B cell (primary cell): ENCODE results near the gene CDK6. TPM values are rescaled to one million over a fixed set of nuclear protein-coding genes. Genes with fewer than 3 reads are reported as not detected.

ENCODE experiments used
- ATAC-seq: fragments of 200-7000 bp; cut with Tn5 transposase; one replicate; pipeline ENCODE4 v1.10.0; 2021; ENCODE audit warnings: low read depth, mild to moderate bottlenecking, moderate number of reproducible peaks, moderate library complexity
- CTCF ChIA-PET: fragments of 350-600 bp; sonication (Branson Sonifier 250); formaldehyde crosslinking; loops from one replicate; lab custom pipeline; 2021; ENCODE audit warnings: antibody characterized with exemption, inconsistent platforms; lab: Charles Lee
- POLR2A ChIA-PET: fragments of 350-600 bp; sonication (Branson Sonifier 250); formaldehyde crosslinking; loops from one replicate; lab custom pipeline; 2021; ENCODE audit warnings: antibody characterized with exemption; lab: Charles Lee
- DNase-seq: peaks from one replicate; pipeline ENCODE4 v3.0.0; 2013
- H2AFZ ChIP-seq: 2 replicates; pipeline ENCODE4 v1.6.1; 2012; ENCODE audit warnings: mild to moderate bottlenecking, low read depth, low read length; ENCODE audit not compliant: insufficient read depth, poor library complexity, severe bottlenecking
- H3K27ac ChIP-seq, 2 donors: 1 replicate in 1 of 2; 2 replicates in 1 of 2; pipeline ENCODE4 v1.5.1; 2012 to 2013; ENCODE audit warnings: low read length in 2 of 2, mild to moderate bottlenecking in 2 of 2, moderate library complexity in 1 of 2
- H3K27me3 ChIP-seq, 4 experiments: fragments of 200-600 bp in 1 of 4; sonication (generic) in 1 of 4; replicated peaks in 1 of 4; 1 replicate in 2 of 4; 2 replicates in 2 of 4; pipeline versions ENCODE4 v1.6.1 to v1.7.0; 2013 to 2016; ENCODE audit warnings: low read length in 3 of 4, mild to moderate bottlenecking in 2 of 4, mixed read lengths in 1 of 4, moderate library complexity in 1 of 4; ENCODE audit not compliant: insufficient read depth in 4 of 4, control insufficient read depth in 3 of 4; ENCODE audit errors: control extremely low read depth in 1 of 4
- H3K36me3 ChIP-seq, 2 experiments: replicated peaks in 1 of 2; 1 replicate in 1 of 2; 2 replicates in 1 of 2; pipeline versions ENCODE4 v1.6.1 to v1.7.1; 2013; ENCODE audit warnings: low read length in 1 of 2; ENCODE audit not compliant: insufficient read depth in 2 of 2, control insufficient read depth in 1 of 2; ENCODE audit errors: control extremely low read depth in 1 of 2, extremely low read depth in 1 of 2
- H3K4me1 ChIP-seq, 2 donors: fragments of 200-600 bp in 1 of 2; sonication (generic) in 1 of 2; 1 replicate in 1 of 2; 2 replicates in 1 of 2; pipeline versions ENCODE4 v1.5.1 to v1.6.1; 2013 to 2017; ENCODE audit warnings: low read length in 2 of 2; ENCODE audit not compliant: control insufficient read depth in 2 of 2, insufficient read depth in 2 of 2
- H3K4me2 ChIP-seq: replicated peaks from 2 replicates; pipeline ENCODE3; 2012; ENCODE audit warnings: mild to moderate bottlenecking, low read depth, low read length; ENCODE audit not compliant: poor library complexity, severe bottlenecking
- H3K4me3 ChIP-seq, 5 experiments: fragments of 200-600 bp in 1 of 5; sonication (generic) in 1 of 5; 1 replicate in 3 of 5; 2 replicates in 2 of 5; pipeline versions ENCODE4 v1.5.1 to v1.7.0; 2011 to 2016; ENCODE audit warnings: low read length in 4 of 5, mild to moderate bottlenecking in 4 of 5, low read depth in 2 of 5, control low read depth in 1 of 5, moderate library complexity in 1 of 5; ENCODE audit not compliant: insufficient read depth in 1 of 5; ENCODE audit errors: control extremely low read depth in 1 of 5, extremely low read depth in 1 of 5
- H3K79me2 ChIP-seq: fragments of 200-600 bp; sonication (generic); one replicate; pipeline ENCODE4 v1.6.0; 2016; ENCODE audit warnings: low read length; ENCODE audit not compliant: control insufficient read depth, insufficient read depth
- H3K9ac ChIP-seq: fragments of 200-600 bp; sonication (generic); 2 replicates; pipeline ENCODE4 v1.6.1; 2017; ENCODE audit warnings: mild to moderate bottlenecking, low read length, moderate library complexity
- H3K9me3 ChIP-seq, 3 donors: one replicate each; pipeline versions ENCODE4 v1.6.1 to v1.7.1; 2013; ENCODE audit warnings: low read length in 2 of 3; ENCODE audit not compliant: control insufficient read depth in 2 of 3, insufficient read depth in 1 of 3; ENCODE audit errors: control extremely low read depth in 1 of 3
- H4K20me1 ChIP-seq: 2 replicates; pipeline ENCODE4 v1.6.0; 2012; ENCODE audit warnings: mild to moderate bottlenecking, low read length; ENCODE audit not compliant: insufficient read depth, control insufficient read depth, poor library complexity, severe bottlenecking
- H3K27ac Mint-ChIP-seq: one replicate; pipeline ENCODE4 v1.8.0; 2021; ENCODE audit warnings: mixed read lengths
- H3K27me3 Mint-ChIP-seq: one replicate; pipeline ENCODE4 v1.8.0; 2021; ENCODE audit warnings: mixed read lengths
- H3K4me1 Mint-ChIP-seq: one replicate; pipeline ENCODE4 v1.8.0; 2021; ENCODE audit warnings: mixed read lengths
- H3K4me3 Mint-ChIP-seq: one replicate; pipeline ENCODE4 v1.8.0; 2021; ENCODE audit warnings: mixed read lengths
- H3K9me3 Mint-ChIP-seq: one replicate; pipeline ENCODE4 v1.8.0; 2022; ENCODE audit warnings: mixed read lengths; ENCODE audit not compliant: insufficient read depth
- CTCF ChIP-seq: fragments of 200-600 bp; IDR thresholded peaks from one replicate; pipeline ENCODE4 v1.8.0; 2022; ENCODE audit warnings: antibody characterized with exemption, mild to moderate bottlenecking
- EZH2 ChIP-seq: IDR thresholded peaks from 2 replicates; pipeline ENCODE4 v1.6.1; 2012; ENCODE audit warnings: borderline replicate concordance, low read depth, mild to moderate bottlenecking, moderate library complexity, low read length; ENCODE audit not compliant: insufficient read depth, poor library complexity, severe bottlenecking
- WGBS: methylation state at CpG from one replicate; pipeline ENCODE4 v1.1.5; 2013; ENCODE audit warnings: missing lambda C conversion rate; ENCODE audit not compliant: insufficient coverage; 5-methylcytosine and 5-hydroxymethylcytosine counted together
- intact Hi-C: fragments of 100-400 bp; cut with micrococcal nuclease; formaldehyde crosslinking; loops from one replicate; pipeline ENCODE4 v1.10.0; 2022
- polyA plus RNA-seq: library from polyadenylated mRNA; depleted of rRNA; stranded (reverse); fragments of >200 nt; gene quantifications from 2 replicates; pipeline ENCODE4 v1.2.3, GENCODE V29; 2012
- total RNA-seq, 2 donors: library from RNA; stranded (reverse); fragments of 120-200 nt in 1 of 2; gene quantifications; 1 replicate in 1 of 2; 2 replicates in 1 of 2; pipeline versions ENCODE4 v1.2.3 to v1.2.4, GENCODE V29; 2013 to 2022

CDK6 gene
- total and polyA plus RNA-seq, 2 donors (not counting 1 experiment from before 2014, with no cell fraction given), result 3.0 to 14.6 TPM

- no peak for TF ChIP-seq EZH2
- no peak for TF ChIP-seq CTCF
- no peak for ATAC-seq
- ChIA-PET POLR2A (no interaction called here), CTCF (interaction anchor here (1.0 kb wide), 1 partner anchor 105 kb away, joined by 5 read pairs; no protein-coding TSS in a partner anchor)
- Mint-ChIP-seq H3K4me1 (peaks cover 26% of the 10 kb centered on the region), H3K27me3 (no peaks in the 10 kb centered on the region), H3K27ac (no peak overlapping the region), H3K9me3 (no peaks in the 10 kb centered on the region), H3K4me3 (no peak overlapping the region)
- WGBS, result no CpG with 5 or more reads among the region's 1 CpG
- intact Hi-C loops, result loop anchor here (1.0 kb wide), 1 partner anchor 47 kb away; no protein-coding TSS in a partner anchor
- DNase-seq, result no peak
- H3K9ac ChIP-seq, result no peak overlapping the region
- no peak overlapping the region for H3K4me3 ChIP-seq
- no peaks in the 10 kb centered on the region for H3K27me3 ChIP-seq
- H3K79me2 ChIP-seq, result peaks cover 16% of the 10 kb centered on the region
- peaks cover 24 to 26% of the 10 kb centered on the region in 2 donors for H3K4me1 ChIP-seq
- H4K20me1 ChIP-seq, result no peaks in the 10 kb centered on the region
- H3K27ac ChIP-seq, result no peak overlapping the region
- H2AFZ ChIP-seq, result no peak overlapping the region
- peaks cover 2 to 6% of the 10 kb centered on the region in 2 experiments for H3K36me3 ChIP-seq
- no peak overlapping the region for H3K4me2 ChIP-seq
- H3K9me3 ChIP-seq, result no peaks in the 10 kb centered on the region
Measured at GRCh38 chr7:92727755-92728154, 108.6 kb downstream of the CDK6 start.

GRCh38 chr7:92725161-92725925 lies 111.0 kb downstream of the CDK6 start:
- Mint-ChIP-seq H3K9me3 (no peaks in the 10 kb centered on the region), H3K4me1 (peaks cover 10% of the 10 kb centered on the region), H3K27ac (no peak overlapping the region), H3K27me3 (no peaks in the 10 kb centered on the region), H3K4me3 (no peak overlapping the region)
- Histone ChIP-seq H3K4me3 (no peak overlapping the region), H3K27me3 (no peaks in the 10 kb centered on the region), H3K9ac (no peak overlapping the region), H3K27ac (no peak overlapping the region), H3K9me3 (no peaks in the 10 kb centered on the region), H3K4me2 (no peak overlapping the region), H3K4me1 (peaks cover under 1 to 2% of the 10 kb centered on the region in 2 donors), H2AFZ (no peak overlapping the region), H3K79me2 (peaks cover 8% of the 10 kb centered on the region), H4K20me1 (no peaks in the 10 kb centered on the region), H3K36me3 (peaks cover 4 to 6% of the 10 kb centered on the region in 2 experiments)
- POLR2A ChIA-PET, result no interaction called here
- no peak for TF ChIP-seq CTCF
- no peak for TF ChIP-seq EZH2
- ATAC-seq (no peak), DNase-seq (no peak)
- CTCF ChIA-PET, result interaction anchor here (1.1 kb wide), 1 partner anchor 15 kb away, joined by 3 read pairs; no protein-coding TSS in a partner anchor
- WGBS, result 99% methylated on average over 6 of the region's 14 CpGs
- intact Hi-C loops, result no loop called here
